Activated B cell treated with CpG ODN at 0.5 μM for 24 hours (primary cell): ENCODE results near the gene SLC35G2. TPM values are rescaled to one million over a fixed set of nuclear protein-coding genes. Genes with fewer than 3 reads are reported as not detected.
"Not testable (repeated sequence)": the region's sequence is repeated elsewhere in the genome, so short reads cannot be mapped to it uniquely, and the experiment has no call there.

Experiments
- ATAC-seq: fragments of 200-7000 bp; cut with Tn5 transposase; one replicate; pipeline ENCODE4 v1.10.0; 2021; ENCODE audit warnings: low read depth, mild to moderate bottlenecking, moderate library complexity
- CTCF ChIA-PET: fragments of 350-600 bp; sonication (Branson Sonifier 250); formaldehyde crosslinking; loops from one replicate; lab custom pipeline; 2021; ENCODE audit warnings: antibody characterized with exemption; lab: Charles Lee
- POLR2A ChIA-PET: fragments of 350-600 bp; sonication (Branson Sonifier 250); formaldehyde crosslinking; loops from one replicate; lab custom pipeline; 2021; ENCODE audit warnings: antibody characterized with exemption; lab: Charles Lee
- DNase-seq: peaks from one replicate; pipeline ENCODE4 v3.0.0; 2022
- H3K27ac Mint-ChIP-seq: one replicate; pipeline ENCODE4 v1.8.0; 2020; ENCODE audit warnings: mixed read lengths
- H3K27me3 Mint-ChIP-seq: one replicate; pipeline ENCODE4 v1.8.0; 2021; ENCODE audit warnings: mixed read lengths
- H3K36me3 Mint-ChIP-seq: one replicate; pipeline ENCODE4 v1.8.0; 2021; ENCODE audit warnings: low read depth, mixed read lengths
- H3K4me1 Mint-ChIP-seq: one replicate; pipeline ENCODE4 v1.8.0; 2021; ENCODE audit warnings: mixed read lengths
- H3K4me3 Mint-ChIP-seq: one replicate; pipeline ENCODE4 v1.8.0; 2020; ENCODE audit warnings: mild to moderate bottlenecking, mixed read lengths
- H3K9me3 Mint-ChIP-seq: one replicate; pipeline ENCODE4 v1.8.0; 2020; ENCODE audit warnings: mixed read lengths
- intact Hi-C: fragments of 100-400 bp; cut with micrococcal nuclease; formaldehyde crosslinking; loops from one replicate; pipeline ENCODE4 v1.15.1; 2024
- total RNA-seq: library from RNA; stranded (reverse); gene quantifications from 2 replicates; pipeline ENCODE4 v1.2.3, GENCODE V29; 2022
- TF ChIP-seq, protein P1 (sequence below): fragments of 200-600 bp; IDR thresholded peaks from one replicate; pipeline ENCODE4 v1.8.0; 2022; ENCODE audit warnings: antibody characterized with exemption, mild to moderate bottlenecking

Gene SLC35G2
- total RNA-seq, 1 donor from 2014 or later: 4.3 TPM

DNA sequence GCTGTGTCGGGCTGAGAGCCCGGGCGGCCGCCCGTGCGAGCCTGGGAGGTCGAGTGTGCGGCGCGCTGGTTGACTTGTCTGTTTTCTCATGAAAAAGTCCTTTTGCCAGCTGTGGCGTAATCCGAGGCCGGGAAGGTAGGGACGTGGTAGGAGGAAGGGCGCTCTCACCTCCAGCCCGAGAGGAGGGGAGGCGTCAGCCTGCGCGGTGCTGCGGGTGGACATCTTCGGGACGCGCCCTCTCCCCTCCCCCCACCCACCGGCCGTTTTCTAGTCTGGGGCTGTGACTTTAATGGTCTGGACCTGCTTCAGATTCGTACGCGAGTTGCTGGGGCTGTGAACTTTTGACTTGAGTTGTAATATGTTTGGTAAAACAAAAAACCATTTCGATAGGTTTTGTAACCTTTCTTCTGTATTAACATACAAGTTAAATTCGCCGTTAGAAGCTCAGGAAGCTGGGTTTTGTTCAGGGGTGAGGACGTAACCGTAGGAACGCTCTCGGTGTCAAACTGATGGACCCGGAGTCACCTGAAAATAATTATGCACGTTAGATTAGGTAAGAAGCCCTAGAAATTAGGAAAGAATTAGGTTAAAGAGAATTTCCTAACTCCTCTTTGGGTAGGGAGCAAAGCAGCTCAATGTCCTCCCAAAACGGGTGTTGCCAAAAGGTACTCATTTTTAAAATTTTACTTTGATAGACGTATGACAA, 43.8 kb downstream of the SLC35G2 start:
- intact Hi-C loops: loop anchor here (1.0 to 5.0 kb wide), 8 partner anchors 40 to 1325 kb away; partner anchors contain the start of genes ARMC8, MSL2, PCCB and STAG1
- TF ChIP-seq, protein P1, sequence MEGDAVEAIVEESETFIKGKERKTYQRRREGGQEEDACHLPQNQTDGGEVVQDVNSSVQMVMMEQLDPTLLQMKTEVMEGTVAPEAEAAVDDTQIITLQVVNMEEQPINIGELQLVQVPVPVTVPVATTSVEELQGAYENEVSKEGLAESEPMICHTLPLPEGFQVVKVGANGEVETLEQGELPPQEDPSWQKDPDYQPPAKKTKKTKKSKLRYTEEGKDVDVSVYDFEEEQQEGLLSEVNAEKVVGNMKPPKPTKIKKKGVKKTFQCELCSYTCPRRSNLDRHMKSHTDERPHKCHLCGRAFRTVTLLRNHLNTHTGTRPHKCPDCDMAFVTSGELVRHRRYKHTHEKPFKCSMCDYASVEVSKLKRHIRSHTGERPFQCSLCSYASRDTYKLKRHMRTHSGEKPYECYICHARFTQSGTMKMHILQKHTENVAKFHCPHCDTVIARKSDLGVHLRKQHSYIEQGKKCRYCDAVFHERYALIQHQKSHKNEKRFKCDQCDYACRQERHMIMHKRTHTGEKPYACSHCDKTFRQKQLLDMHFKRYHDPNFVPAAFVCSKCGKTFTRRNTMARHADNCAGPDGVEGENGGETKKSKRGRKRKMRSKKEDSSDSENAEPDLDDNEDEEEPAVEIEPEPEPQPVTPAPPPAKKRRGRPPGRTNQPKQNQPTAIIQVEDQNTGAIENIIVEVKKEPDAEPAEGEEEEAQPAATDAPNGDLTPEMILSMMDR: no peak
- H3K27ac Mint-ChIP-seq: peak overlapping the region; percentile 95
- no peaks in the 10 kb centered on the region for H3K9me3 Mint-ChIP-seq
- ChIA-PET CTCF (interaction anchor here (0.6 to 3.5 kb wide), 4 partner anchors 59 to 611 kb away, joined by 3 to 31 read pairs (median 4); partner anchors contain the start of gene STAG1), POLR2A (interaction anchor here (0.9 to 4.9 kb wide), 11 partner anchors 21 to 667 kb away, joined by 3 to 128 read pairs (median 6); partner anchors contain the start of genes MSL2, SLC35G2 and STAG1)
- peaks cover 15% of the 10 kb centered on the region for H3K36me3 Mint-ChIP-seq
- H3K4me3 Mint-ChIP-seq: peak overlapping the region; percentile 93
- no peaks in the 10 kb centered on the region for H3K27me3 Mint-ChIP-seq
- DNase-seq (no peak), ATAC-seq (no peak)
- peaks cover 49% of the 10 kb centered on the region for H3K4me1 Mint-ChIP-seq

DNA sequence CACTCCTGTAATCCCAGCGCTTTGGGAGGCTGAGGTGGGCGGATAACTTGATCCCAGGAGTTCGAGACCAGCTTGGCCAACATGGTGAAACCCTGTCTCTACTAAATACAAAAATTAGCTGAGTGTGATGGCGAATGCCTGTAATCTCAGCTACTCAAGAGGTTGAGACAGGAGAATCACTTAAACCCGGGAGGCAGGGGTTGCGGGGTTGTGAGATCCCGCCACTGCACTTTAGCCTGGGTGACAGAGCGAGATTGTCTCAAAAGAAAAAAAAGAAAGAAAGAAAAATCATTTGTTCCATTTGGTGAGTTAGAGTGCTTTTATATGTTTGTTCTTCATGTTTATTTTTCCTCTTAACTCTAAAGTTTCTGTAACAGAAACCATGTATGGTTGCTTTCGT, 50.4 kb downstream of the SLC35G2 start:
- intact Hi-C loops: no loop called here
- Mint-ChIP-seq H3K9me3 (peaks cover 9% of the 10 kb centered on the region), H3K27ac (no peak overlapping the region), H3K27me3 (no peaks in the 10 kb centered on the region), H3K4me3 (no peak overlapping the region), H3K4me1 (peaks cover 51% of the 10 kb centered on the region), H3K36me3 (peaks cover 43% of the 10 kb centered on the region)
- ATAC-seq: no peak
- ChIA-PET POLR2A (no interaction called here), CTCF (no interaction called here)
- TF ChIP-seq, protein P1: no peak
- DNase-seq: no peak

DNA sequence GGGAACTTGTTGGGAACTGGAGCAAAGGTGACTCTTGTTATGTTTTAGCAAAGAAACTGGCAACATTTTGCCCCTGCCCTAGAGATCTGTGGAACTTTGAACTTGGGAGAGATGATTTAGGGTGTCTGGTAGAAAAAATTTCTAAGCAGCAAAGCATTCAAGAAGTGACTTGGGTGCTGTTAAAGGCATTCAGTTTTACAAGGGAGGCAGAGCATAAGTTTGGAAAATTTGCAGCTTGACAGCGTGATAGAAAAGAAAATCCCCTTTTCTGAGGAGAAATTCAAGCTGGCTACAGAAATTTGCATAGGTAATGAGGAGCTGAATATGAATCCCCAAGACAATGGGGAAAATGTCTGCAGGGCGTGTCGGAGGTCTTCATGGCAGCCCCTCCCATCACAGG, 53.3 kb downstream of the SLC35G2 start:
- CTCF ChIA-PET, H3K4me3 Mint-ChIP-seq, ATAC-seq, H3K27ac Mint-ChIP-seq, POLR2A ChIA-PET, H3K9me3 Mint-ChIP-seq, DNase-seq, intact Hi-C loops, H3K27me3 Mint-ChIP-seq: not testable (repeated sequence)
- Mint-ChIP-seq H3K4me1 (peaks cover 45% of the 10 kb centered on the region), H3K36me3 (peaks cover 49% of the 10 kb centered on the region)

DNA sequence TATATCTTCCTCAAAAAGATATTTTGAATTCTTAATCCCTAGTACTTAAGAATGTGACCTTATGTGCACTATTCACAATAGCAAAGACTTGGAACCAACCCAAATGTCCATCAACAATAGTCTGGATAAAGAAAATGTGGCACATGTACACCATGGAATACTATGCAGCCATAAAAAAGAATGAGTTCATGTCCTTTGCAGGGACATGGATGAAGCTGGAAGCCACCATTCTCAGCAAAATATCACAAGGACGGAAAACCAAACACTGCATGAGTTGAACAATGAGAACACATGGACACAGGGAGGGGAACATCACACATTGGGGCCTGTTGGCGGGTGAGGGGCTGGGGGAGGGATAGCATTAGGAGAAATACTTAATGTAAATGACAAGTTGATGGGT, 60.6 kb downstream of the SLC35G2 start:
- DNase-seq, H3K27me3 Mint-ChIP-seq, CTCF ChIA-PET, H3K9me3 Mint-ChIP-seq, ATAC-seq, H3K4me3 Mint-ChIP-seq, POLR2A ChIA-PET, H3K36me3 Mint-ChIP-seq, H3K27ac Mint-ChIP-seq, intact Hi-C loops: not testable (repeated sequence)
- H3K4me1 Mint-ChIP-seq: peaks cover 46% of the 10 kb centered on the region

GRCh38 chr3:136882571-136882970, 63.6 kb downstream of the SLC35G2 start:
- intact Hi-C loops: no loop called here
- ChIA-PET CTCF (no interaction called here), POLR2A (no interaction called here)
- Mint-ChIP-seq H3K4me3 (no peak overlapping the region), H3K36me3 (peaks cover 7% of the 10 kb centered on the region), H3K4me1 (peaks cover 68% of the 10 kb centered on the region), H3K27me3 (no peaks in the 10 kb centered on the region), H3K27ac (no peak overlapping the region), H3K9me3 (no peaks in the 10 kb centered on the region)
- TF ChIP-seq, protein P1: no peak
- ATAC-seq (peak; percentile 50), DNase-seq (no peak)
